Cardiac muscle cell (in vitro differentiated cells and primary cell): ENCODE data around the gene TMEM163. TPM values are rescaled to one million over a fixed set of nuclear protein-coding genes. Genes with fewer than 3 reads are reported as not detected.
A peak's percentile ranks its signal among the peaks of the same experiment; 100 is the strongest.

Experiments used
- DNase-seq, 2 donors: peaks; one replicate each; pipeline versions ENCODE4 v3.0.0 to v3.0.0-alpha.2; 2010 to 2017; ENCODE audit warnings: low read depth in 1 of 2, low spot score in 1 of 2
- H3K27ac ChIP-seq: fragments of 200-600 bp; sonication (generic); 2 replicates; pipeline ENCODE4 v1.5.1; 2016
- H3K27me3 ChIP-seq: fragments of 200-600 bp; sonication (generic); 2 replicates; pipeline ENCODE4 v1.6.0; 2016; ENCODE audit warnings: control low read depth
- H3K36me3 ChIP-seq: fragments of 200-600 bp; sonication (generic); 2 replicates; pipeline ENCODE4 v1.5.1; 2016; ENCODE audit warnings: control low read depth
- H3K4me1 ChIP-seq: fragments of 200-600 bp; sonication (generic); 2 replicates; pipeline ENCODE4 v1.8.1; 2017; ENCODE audit warnings: low read depth, mild to moderate bottlenecking, mixed run types
- H3K4me3 ChIP-seq: fragments of 200-600 bp; sonication (generic); 2 replicates; pipeline ENCODE4 v1.5.1; 2016; ENCODE audit warnings: mild to moderate bottlenecking
- H3K9me3 ChIP-seq: fragments of 200-600 bp; sonication (generic); 2 replicates; pipeline ENCODE4 v1.5.1; 2017; ENCODE audit warnings: low read depth, mild to moderate bottlenecking, control low read depth
- CTCF ChIP-seq: IDR thresholded peaks from 2 replicates; pipeline ENCODE4 v1.5.1; 2012; ENCODE audit warnings: low read depth, mild to moderate bottlenecking, low read length
- polyA plus RNA-seq: library from polyadenylated mRNA; unstranded; fragments of >200 nt; fragmentation: Nextera tagmentation; extraction: Ambion mirVana; gene quantifications from 2 replicates; pipeline ENCODE4 v1.2.1, GENCODE V29; 2016
- total RNA-seq: library from RNA; depleted of rRNA; stranded (reverse); fragments of >200 nt; gene quantifications from 2 replicates; pipeline ENCODE4 v1.2.3, GENCODE V29; 2016

The TMEM163 gene
- total and polyA plus RNA-seq, 2 experiments from 2014 or later = 45.8 to 58.1 TPM

- H3K4me1 ChIP-seq = no peaks in the 10 kb centered on the region
- H3K27me3 ChIP-seq = no peaks in the 10 kb centered on the region
- H3K36me3 ChIP-seq = peaks cover 6% of the 10 kb centered on the region
- H3K27ac ChIP-seq = no peak overlapping the region
- no peak for DNase-seq
- H3K4me3 ChIP-seq = no peak overlapping the region
- H3K9me3 ChIP-seq = no peaks in the 10 kb centered on the region
- TF ChIP-seq CTCF = no peak
Observed at GRCh38 chr2:134445985-134446382, 272.8 kb downstream of the TMEM163 start.

GRCh38 chr2:134445116-134445515, 273.7 kb downstream of the TMEM163 start:
- TF ChIP-seq CTCF = no peak
- no peak for DNase-seq
- peaks cover 6% of the 10 kb centered on the region for H3K36me3 ChIP-seq
- no peak overlapping the region for H3K27ac ChIP-seq
- H3K9me3 ChIP-seq = no peaks in the 10 kb centered on the region
- H3K27me3 ChIP-seq = no peaks in the 10 kb centered on the region
- H3K4me1 ChIP-seq = no peaks in the 10 kb centered on the region
- no peak overlapping the region for H3K4me3 ChIP-seq

- TF ChIP-seq CTCF = no peak
- H3K9me3 ChIP-seq = no peaks in the 10 kb centered on the region
- H3K27me3 ChIP-seq = no peaks in the 10 kb centered on the region
- H3K27ac ChIP-seq = no peak overlapping the region
- H3K4me3 ChIP-seq = no peak overlapping the region
- peak in 1 of 2 donors; percentile 32 for DNase-seq
- peaks cover 3% of the 10 kb centered on the region for H3K36me3 ChIP-seq
- no peaks in the 10 kb centered on the region for H3K4me1 ChIP-seq
Observed at GRCh38 chr2:134443814-134444480, 274.9 kb downstream of the TMEM163 start.

GRCh38 chr2:134441153-134441863, 277.5 kb downstream of the TMEM163 start:
- no peaks in the 10 kb centered on the region for H3K36me3 ChIP-seq
- no peak for TF ChIP-seq CTCF
- DNase-seq = no peak
- H3K4me1 ChIP-seq = no peaks in the 10 kb centered on the region
- H3K4me3 ChIP-seq = no peak overlapping the region
- H3K27ac ChIP-seq = no peak overlapping the region
- H3K9me3 ChIP-seq = no peaks in the 10 kb centered on the region
- no peaks in the 10 kb centered on the region for H3K27me3 ChIP-seq

- no peaks in the 10 kb centered on the region for H3K36me3 ChIP-seq
- no peak for TF ChIP-seq CTCF
- no peaks in the 10 kb centered on the region for H3K4me1 ChIP-seq
- H3K4me3 ChIP-seq = no peak overlapping the region
- no peak overlapping the region for H3K27ac ChIP-seq
- DNase-seq = no peak
- no peaks in the 10 kb centered on the region for H3K27me3 ChIP-seq
- no peaks in the 10 kb centered on the region for H3K9me3 ChIP-seq
Observed at GRCh38 chr2:134440336-134440909, 278.4 kb downstream of the TMEM163 start.
